KOPT-K1 (cell line): ENCODE data around the gene BIN2.
"Not testable (repeated sequence)": the region's sequence is repeated elsewhere in the genome, so short reads cannot be mapped to it uniquely, and the experiment has no call there.

ENCODE experiments used
- H3K27ac ChIP-seq: fragments of 200-600 bp; sonication (generic); 2 replicates; pipeline ENCODE4 v1.5.1; 2016; ENCODE audit warnings: antibody characterized with exemption, mild to moderate bottlenecking, low read depth, low read length; ENCODE audit not compliant: poor library complexity, severe bottlenecking
- H3K36me3 ChIP-seq: fragments of 200-600 bp; sonication (generic); 2 replicates; pipeline ENCODE4 v1.5.1; 2017; ENCODE audit warnings: antibody characterized with exemption, mild to moderate bottlenecking, low read length, moderate library complexity; ENCODE audit not compliant: insufficient read depth
- H3K9me3 ChIP-seq: fragments of 200-600 bp; sonication (generic); 2 replicates; pipeline ENCODE4 v1.5.1; 2017; ENCODE audit warnings: antibody characterized with exemption, low read length, mild to moderate bottlenecking; ENCODE audit not compliant: insufficient read depth, poor library complexity, severe bottlenecking

Gene BIN2

GRCh38 chr12:51307655-51308593 lies 16.1 kb downstream of the BIN2 start:
- Histone ChIP-seq H3K27ac (no peak overlapping the region), H3K9me3 (no peaks in the 10 kb centered on the region), H3K36me3 (peaks cover 50% of the 10 kb centered on the region)

- Histone ChIP-seq H3K27ac (no peak overlapping the region), H3K36me3 (peaks cover 56% of the 10 kb centered on the region), H3K9me3 (no peaks in the 10 kb centered on the region)
Measured at GRCh38 chr12:51306507-51306906, 17.5 kb downstream of the BIN2 start.

- H3K9me3 ChIP-seq = not testable (repeated sequence)
- peaks cover 83% of the 10 kb centered on the region for H3K36me3 ChIP-seq
Measured at GRCh38 chr12:51300768-51301167, 23.2 kb downstream of the BIN2 start.

GRCh38 chr12:51295651-51296050 lies 28.3 kb downstream of the BIN2 start:
- H3K9me3 ChIP-seq = no peaks in the 10 kb centered on the region
- H3K36me3 ChIP-seq = peaks cover 78% of the 10 kb centered on the region

More at GRCh38 chr12:51300768-51301167, 23.2 kb downstream of the BIN2 start:
- not testable (repeated sequence) for H3K27ac ChIP-seq

GRCh38 chr12:51294097-51294496 lies 29.9 kb downstream of the BIN2 start:
- H3K9me3 ChIP-seq, H3K27ac ChIP-seq: not testable (repeated sequence)
- H3K36me3 ChIP-seq = peaks cover 77% of the 10 kb centered on the region

More at GRCh38 chr12:51295651-51296050, 28.3 kb downstream of the BIN2 start:
- H3K27ac ChIP-seq = no peak overlapping the region

- Histone ChIP-seq H3K36me3 (peaks cover 77% of the 10 kb centered on the region), H3K9me3 (no peaks in the 10 kb centered on the region), H3K27ac (no peak overlapping the region)
Measured at GRCh38 chr12:51293696-51294095, 30.3 kb downstream of the BIN2 start.

GRCh38 chr12:51291603-51292513 lies 32.1 kb downstream of the BIN2 start:
- H3K36me3 ChIP-seq = peaks cover 76% of the 10 kb centered on the region
- not testable (repeated sequence) for H3K9me3 ChIP-seq, H3K27ac ChIP-seq

GRCh38 chr12:51285843-51286242 lies 38.1 kb downstream of the BIN2 start:
- peaks cover 60% of the 10 kb centered on the region for H3K36me3 ChIP-seq
- no peak overlapping the region for H3K27ac ChIP-seq
- H3K9me3 ChIP-seq = no peaks in the 10 kb centered on the region

GRCh38 chr12:51281202-51281924 lies 42.6 kb downstream of the BIN2 start:
- Histone ChIP-seq H3K36me3 (peaks cover 30% of the 10 kb centered on the region), H3K9me3 (no peaks in the 10 kb centered on the region), H3K27ac (no peak overlapping the region)

GRCh38 chr12:51275088-51275487 lies 48.9 kb downstream of the BIN2 start:
- H3K9me3 ChIP-seq = no peaks in the 10 kb centered on the region
- H3K27ac ChIP-seq = no peak overlapping the region
- no peaks in the 10 kb centered on the region for H3K36me3 ChIP-seq

GRCh38 chr12:51272810-51273209 lies 51.2 kb downstream of the BIN2 start:
- not testable (repeated sequence) for H3K27ac ChIP-seq, H3K36me3 ChIP-seq, H3K9me3 ChIP-seq

- no peak overlapping the region for H3K27ac ChIP-seq
- no peaks in the 10 kb centered on the region for H3K36me3 ChIP-seq
- no peaks in the 10 kb centered on the region for H3K9me3 ChIP-seq
Measured at GRCh38 chr12:51270951-51271518, 52.9 kb downstream of the BIN2 start.

- H3K9me3 ChIP-seq = no peaks in the 10 kb centered on the region
- peak within 1 kb of the TSS; percentile 52 for H3K27ac ChIP-seq
- no peaks in the 10 kb centered on the region for H3K36me3 ChIP-seq
Measured at GRCh38 chr12:51270067-51270950, 53.7 kb downstream of the BIN2 start, which contains the start of gene SMAGP. Gene SMAGP, minus strand, starts transcription at chr12:51270415. Its CDS starts 1,137 bp downstream, at chr12:51269278.
